GM23248 (cell line): Measurements from ENCODE around the gene GREB1. TPM values are rescaled to one million over a fixed set of nuclear protein-coding genes. Genes with fewer than 3 reads are reported as not detected.

ENCODE experiments used
- DNase-seq: peaks from one replicate; pipeline ENCODE4 v3.0.0-alpha.2; 2015
- H2AFZ ChIP-seq: fragments of 200-600 bp; sonication (generic); 2 replicates; pipeline ENCODE4 v1.6.1; 2016; ENCODE audit warnings: antibody characterized with exemption
- H3F3A ChIP-seq: fragments of 200-600 bp; sonication (generic); 2 replicates; pipeline ENCODE4 v1.6.1; 2016; ENCODE audit warnings: mild to moderate bottlenecking, antibody characterized with exemption, mixed run types; ENCODE audit not compliant: insufficient read depth
- H3K27ac ChIP-seq: fragments of 200-600 bp; sonication (generic); 2 replicates; pipeline ENCODE4 v1.5.1; 2016; ENCODE audit warnings: mild to moderate bottlenecking
- H3K27me3 ChIP-seq: fragments of 200-600 bp; sonication (generic); replicated peaks from 2 replicates; pipeline ENCODE4 v1.6.1; 2016; ENCODE audit warnings: mild to moderate bottlenecking; ENCODE audit not compliant: insufficient read depth
- H3K36me3 ChIP-seq: fragments of 200-600 bp; sonication (generic); 2 replicates; pipeline ENCODE4 v1.6.1; 2016; ENCODE audit warnings: low read depth, mild to moderate bottlenecking
- H3K4me1 ChIP-seq: fragments of 200-600 bp; sonication (generic); 2 replicates; pipeline ENCODE4 v1.6.1; 2016; ENCODE audit warnings: mild to moderate bottlenecking; ENCODE audit not compliant: insufficient read depth
- H3K4me2 ChIP-seq: fragments of 200-600 bp; sonication (generic); one replicate; pipeline ENCODE4 v1.6.1; 2016; ENCODE audit warnings: mild to moderate bottlenecking; ENCODE audit not compliant: unreplicated experiment
- H3K4me3 ChIP-seq: fragments of 200-600 bp; sonication (generic); 2 replicates; pipeline ENCODE4 v1.5.1; 2016; ENCODE audit warnings: mild to moderate bottlenecking
- H3K79me2 ChIP-seq: fragments of 200-600 bp; sonication (generic); 2 replicates; pipeline ENCODE4 v1.6.1; 2016; ENCODE audit warnings: mild to moderate bottlenecking; ENCODE audit not compliant: insufficient read depth
- H3K9ac ChIP-seq: fragments of 200-600 bp; sonication (generic); 2 replicates; pipeline ENCODE4 v1.6.1; 2016; ENCODE audit warnings: mild to moderate bottlenecking
- H3K9me2 ChIP-seq: fragments of 200-600 bp; sonication (generic); 2 replicates; pipeline ENCODE4 v1.6.1; 2016; ENCODE audit warnings: mixed run types, mild to moderate bottlenecking, moderate library complexity; ENCODE audit not compliant: insufficient read depth
- H3K9me3 ChIP-seq: fragments of 200-600 bp; sonication (generic); one replicate; pipeline ENCODE4 v1.6.1; 2017; ENCODE audit warnings: low read depth
- H4K20me1 ChIP-seq: fragments of 200-600 bp; sonication (generic); 2 replicates; pipeline ENCODE4 v1.6.0; 2016; ENCODE audit not compliant: insufficient read depth
- EZH2 ChIP-seq: fragments of 200-600 bp; sonication (generic); IDR thresholded peaks from 2 replicates; pipeline ENCODE4 v1.6.1; 2018; ENCODE audit warnings: antibody characterized with exemption, mild to moderate bottlenecking; ENCODE audit not compliant: insufficient read depth, poor library complexity, severe bottlenecking
- EZH2phosphoT487 ChIP-seq: fragments of 200-600 bp; sonication (generic); IDR thresholded peaks from 2 replicates; pipeline ENCODE4 v1.6.1; 2018; ENCODE audit warnings: antibody characterized with exemption, moderate library complexity, mild to moderate bottlenecking, low read depth; ENCODE audit not compliant: insufficient read depth
- whole genome bisulfite sequencing, 2 experiments: methylation state at CpG; one replicate each; pipeline ENCODE4 v1.1.6; 2015 to 2017; ENCODE audit warnings: low lambda C conversion rate in 2 of 2, low coverage in 1 of 2; ENCODE audit errors: missing lambda C conversion rate in 2 of 2; 5-methylcytosine and 5-hydroxymethylcytosine counted together
- in situ Hi-C: fragments of 300-500 bp; cut with MboI; formaldehyde crosslinking; loops from 2 replicates; pipeline ENCODE4 v1.15.0; 2020
- polyA plus RNA-seq: library from polyadenylated mRNA; unstranded; fragments of >200 nt; fragmentation: Nextera tagmentation; extraction: Ambion mirVana; gene quantifications from 2 replicates; pipeline ENCODE4 v1.2.1, GENCODE V29; 2016
- total RNA-seq: library from RNA; depleted of rRNA; stranded (reverse); fragments of >200 nt; shearing (Covaris generic); gene quantifications from 2 replicates; pipeline ENCODE4 v1.2.3, GENCODE V29; 2014

GREB1 gene
- total and polyA plus RNA-seq, 2 experiments from 2014 or later = not detected

GRCh38 chr2:11576398-11576797, 42.6 kb downstream of the GREB1 start:
- no peak for DNase-seq
- Histone ChIP-seq H3K79me2 (no peaks in the 10 kb centered on the region), H3F3A (no peaks in the 10 kb centered on the region), H3K4me1 (no peaks in the 10 kb centered on the region), H3K4me2 (no peak overlapping the region), H4K20me1 (no peaks in the 10 kb centered on the region), H3K4me3 (no peak overlapping the region), H3K9me2 (no peaks in the 10 kb centered on the region), H3K9me3 (no peaks in the 10 kb centered on the region), H3K36me3 (no peaks in the 10 kb centered on the region), H2AFZ (no peak overlapping the region), H3K27me3 (no peaks in the 10 kb centered on the region), H3K27ac (no peak overlapping the region), H3K9ac (no peak overlapping the region)
- 63 to 65% methylated on average over 10 of the region's 10 CpGs for WGBS, 2 experiments
- in situ Hi-C loops = no loop called here
- TF ChIP-seq EZH2 (no peak), EZH2phosphoT487 (no peak)

GRCh38 chr2:11577101-11577883, 43.4 kb downstream of the GREB1 start:
- in situ Hi-C loops = no loop called here
- no peaks in the 10 kb centered on the region for H3K27me3 ChIP-seq
- H3K9me3 ChIP-seq = no peaks in the 10 kb centered on the region
- no peaks in the 10 kb centered on the region for H3K36me3 ChIP-seq
- WGBS, 2 experiments = 68% methylated on average over 14 of the region's 14 CpGs
- TF ChIP-seq EZH2phosphoT487 = no peak
- no peak for TF ChIP-seq EZH2
- no peak overlapping the region for H3K27ac ChIP-seq
- H3K4me1 ChIP-seq = no peaks in the 10 kb centered on the region
- DNase-seq = no peak
- no peak overlapping the region for H2AFZ ChIP-seq
- H3K4me2 ChIP-seq = no peak overlapping the region
- H3K9ac ChIP-seq = no peak overlapping the region
- H3K9me2 ChIP-seq = no peaks in the 10 kb centered on the region
- no peak overlapping the region for H3K4me3 ChIP-seq
- no peaks in the 10 kb centered on the region for H3K79me2 ChIP-seq
- no peaks in the 10 kb centered on the region for H3F3A ChIP-seq
- H4K20me1 ChIP-seq = no peaks in the 10 kb centered on the region

GRCh38 chr2:11578081-11578948, 44.5 kb downstream of the GREB1 start:
- no peaks in the 10 kb centered on the region for H3K27me3 ChIP-seq
- H3K9me2 ChIP-seq = no peaks in the 10 kb centered on the region
- no peaks in the 10 kb centered on the region for H3K9me3 ChIP-seq
- no peaks in the 10 kb centered on the region for H3K4me1 ChIP-seq
- WGBS, 2 experiments = 68% methylated on average over 22 of the region's 22 CpGs
- H3K4me2 ChIP-seq = no peak overlapping the region
- DNase-seq = no peak
- TF ChIP-seq EZH2 = no peak
- no peak for TF ChIP-seq EZH2phosphoT487
- H4K20me1 ChIP-seq = no peaks in the 10 kb centered on the region
- H2AFZ ChIP-seq = no peak overlapping the region
- no peak overlapping the region for H3K9ac ChIP-seq
- no peaks in the 10 kb centered on the region for H3F3A ChIP-seq
- no peak overlapping the region for H3K4me3 ChIP-seq
- in situ Hi-C loops = no loop called here
- no peaks in the 10 kb centered on the region for H3K79me2 ChIP-seq
- no peaks in the 10 kb centered on the region for H3K36me3 ChIP-seq
- no peak overlapping the region for H3K27ac ChIP-seq

- TF ChIP-seq EZH2 = no peak
- no peak for TF ChIP-seq EZH2phosphoT487
- in situ Hi-C loops = no loop called here
Observed at GRCh38 chr2:11578986-11579774, 45.3 kb downstream of the GREB1 start.

More at GRCh38 chr2:11578986-11579774, 45.3 kb downstream of the GREB1 start:
- Histone ChIP-seq H4K20me1 (no peaks in the 10 kb centered on the region), H3K9me2 (no peaks in the 10 kb centered on the region), H3K27me3 (no peaks in the 10 kb centered on the region), H3K4me1 (peaks cover 7% of the 10 kb centered on the region; the same call in 1 of the 2 replicates), H3K9ac (no peak overlapping the region), H3K4me2 (no peak overlapping the region), H3K27ac (no peak overlapping the region), H3K79me2 (no peaks in the 10 kb centered on the region), H3F3A (no peaks in the 10 kb centered on the region), H3K36me3 (no peaks in the 10 kb centered on the region), H3K9me3 (no peaks in the 10 kb centered on the region), H3K4me3 (no peak overlapping the region), H2AFZ (no peak overlapping the region)
- 83 to 84% methylated on average over 6 to 11 of the region's 11 CpGs for WGBS, 2 experiments
- no peak for DNase-seq
